Measurements from ENCODE around the gene YARS1. TPM values are rescaled to one million over a fixed set of nuclear protein-coding genes. Genes with fewer than 3 reads are reported as not detected.

YARS1 gene
- total and polyA plus RNA-seq, 2 of the 13 experiments (the other 11 are each of a cell fraction or from before 2014, with no cell fraction given), result 50.1 to 113 TPM

DNA sequence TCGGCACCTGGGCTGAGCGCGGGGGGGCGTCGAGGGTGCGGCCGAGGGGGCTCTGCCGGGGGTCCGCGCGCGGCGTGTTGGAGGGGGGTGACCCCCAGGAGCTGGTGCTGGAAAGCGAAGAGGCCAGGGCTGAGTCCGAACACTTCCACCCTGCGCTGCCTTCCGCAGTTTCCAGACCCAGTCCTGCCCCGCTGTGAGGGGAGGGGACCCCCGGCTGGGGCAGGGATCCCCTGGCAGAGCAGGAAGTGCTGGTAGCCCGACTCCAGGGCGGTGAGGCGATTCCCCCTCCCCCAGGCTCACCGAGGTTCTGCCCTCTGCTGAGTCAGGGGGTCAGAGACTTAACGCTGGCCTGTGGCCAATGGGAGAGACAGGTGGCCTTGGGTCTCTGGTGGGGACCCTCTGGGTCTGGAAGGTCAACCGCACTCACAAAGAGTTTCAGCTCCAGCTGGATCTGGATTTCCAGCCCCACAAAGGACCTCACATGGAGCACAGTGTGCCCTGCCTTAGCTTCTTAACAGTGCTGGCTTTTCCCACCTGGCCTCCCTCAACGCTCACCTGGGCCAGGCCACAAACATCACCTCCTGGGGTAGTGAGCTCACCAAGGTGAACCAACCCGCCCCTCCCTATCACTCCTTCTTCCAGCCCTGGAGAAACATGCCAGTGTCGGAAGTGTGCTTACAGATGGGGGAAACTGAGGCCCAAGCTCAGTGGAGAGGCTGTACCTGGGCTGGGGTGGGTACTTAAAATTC lies 74.8 kb downstream of the YARS1 start (continued):
- TF ChIP-seq BCL6 (CRISPR knock-in tag; IDR thresholded peaks at IDR 0.05), result peak; percentile 36; the same call in 1 of the 2 replicates
- TF ChIP-seq SALL1 (CRISPR knock-in tag; IDR thresholded peaks at IDR 0.05), result peak; percentile 10; the same call in 1 of the 2 replicates
- TF ChIP-seq NFE2L1 (CRISPR knock-in tag; IDR thresholded peaks at IDR 0.05; ENCODE audit: borderline replicate concordance), result no peak
- TF ChIP-seq, protein P1, sequence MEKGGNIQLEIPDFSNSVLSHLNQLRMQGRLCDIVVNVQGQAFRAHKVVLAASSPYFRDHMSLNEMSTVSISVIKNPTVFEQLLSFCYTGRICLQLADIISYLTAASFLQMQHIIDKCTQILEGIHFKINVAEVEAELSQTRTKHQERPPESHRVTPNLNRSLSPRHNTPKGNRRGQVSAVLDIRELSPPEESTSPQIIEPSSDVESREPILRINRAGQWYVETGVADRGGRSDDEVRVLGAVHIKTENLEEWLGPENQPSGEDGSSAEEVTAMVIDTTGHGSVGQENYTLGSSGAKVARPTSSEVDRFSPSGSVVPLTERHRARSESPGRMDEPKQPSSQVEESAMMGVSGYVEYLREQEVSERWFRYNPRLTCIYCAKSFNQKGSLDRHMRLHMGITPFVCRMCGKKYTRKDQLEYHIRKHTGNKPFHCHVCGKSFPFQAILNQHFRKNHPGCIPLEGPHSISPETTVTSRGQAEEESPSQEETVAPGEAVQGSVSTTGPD (CRISPR knock-in tag; IDR thresholded peaks at IDR 0.05), result no peak
- no peak for TF ChIP-seq ZNF607 (CRISPR knock-in tag; IDR thresholded peaks at IDR 0.05; ENCODE audit: borderline replicate concordance)
- peak; percentile 14; the same call in 1 of the 2 replicates for TF ChIP-seq RBFOX2 (IDR thresholded peaks at IDR 0.05; ENCODE audit: low read depth, low read length)
- no peak for TF ChIP-seq HNRNPK (IDR thresholded peaks at IDR 0.05; ENCODE audit: low read depth, low read length, poor library complexity, severe bottlenecking)
- 0 out of 2 replicates have a peak, but pooled peaks have one; percentile 32 for TF ChIP-seq PHF20 (CRISPR knock-in tag; IDR thresholded peaks at IDR 0.05)
- TF ChIP-seq ZNF441 (CRISPR knock-in tag; IDR thresholded peaks at IDR 0.05; ENCODE audit: borderline replicate concordance), result 0 out of 2 replicates have a peak, but pooled peaks have one; percentile 55
- TF ChIP-seq ZNF205 (CRISPR knock-in tag; IDR thresholded peaks at IDR 0.05), result no peak
- TF ChIP-seq ZBTB20 (CRISPR knock-in tag; IDR thresholded peaks at IDR 0.05; ENCODE audit: borderline replicate concordance, low read depth), result peak; percentile 50; the same call in 1 of the 2 replicates
- no peak for TF ChIP-seq SOX13 (IDR thresholded peaks at IDR 0.05)
- peak in 1 of 2 experiments; percentile 7; a peak in 1 of 4 replicates for TF ChIP-seq SOX13 (CRISPR knock-in tag; conservative IDR thresholded peaks at IDR 0.05 in 1 of 2, IDR thresholded peaks at IDR 0.05 in 1 of 2)
- TF ChIP-seq NBN (conservative IDR thresholded peaks at IDR 0.05), result no peak
- TF ChIP-seq, protein P2, sequence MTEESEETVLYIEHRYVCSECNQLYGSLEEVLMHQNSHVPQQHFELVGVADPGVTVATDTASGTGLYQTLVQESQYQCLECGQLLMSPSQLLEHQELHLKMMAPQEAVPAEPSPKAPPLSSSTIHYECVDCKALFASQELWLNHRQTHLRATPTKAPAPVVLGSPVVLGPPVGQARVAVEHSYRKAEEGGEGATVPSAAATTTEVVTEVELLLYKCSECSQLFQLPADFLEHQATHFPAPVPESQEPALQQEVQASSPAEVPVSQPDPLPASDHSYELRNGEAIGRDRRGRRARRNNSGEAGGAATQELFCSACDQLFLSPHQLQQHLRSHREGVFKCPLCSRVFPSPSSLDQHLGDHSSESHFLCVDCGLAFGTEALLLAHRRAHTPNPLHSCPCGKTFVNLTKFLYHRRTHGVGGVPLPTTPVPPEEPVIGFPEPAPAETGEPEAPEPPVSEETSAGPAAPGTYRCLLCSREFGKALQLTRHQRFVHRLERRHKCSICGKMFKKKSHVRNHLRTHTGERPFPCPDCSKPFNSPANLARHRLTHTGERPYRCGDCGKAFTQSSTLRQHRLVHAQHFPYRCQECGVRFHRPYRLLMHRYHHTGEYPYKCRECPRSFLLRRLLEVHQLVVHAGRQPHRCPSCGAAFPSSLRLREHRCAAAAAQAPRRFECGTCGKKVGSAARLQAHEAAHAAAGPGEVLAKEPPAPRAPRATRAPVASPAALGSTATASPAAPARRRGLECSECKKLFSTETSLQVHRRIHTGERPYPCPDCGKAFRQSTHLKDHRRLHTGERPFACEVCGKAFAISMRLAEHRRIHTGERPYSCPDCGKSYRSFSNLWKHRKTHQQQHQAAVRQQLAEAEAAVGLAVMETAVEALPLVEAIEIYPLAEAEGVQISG (CRISPR knock-in tag; IDR thresholded peaks at IDR 0.05), result no peak
- no peak for TF ChIP-seq ZNF160 (CRISPR knock-in tag; IDR thresholded peaks at IDR 0.05)
- no peak for TF ChIP-seq ATF7 (IDR thresholded peaks at IDR 0.05)
- 0 out of 2 replicates have a peak, but pooled peaks have one; percentile 25 for TF ChIP-seq ATF7 (CRISPR knock-in tag; IDR thresholded peaks at IDR 0.05)
- TF ChIP-seq, protein P3, sequence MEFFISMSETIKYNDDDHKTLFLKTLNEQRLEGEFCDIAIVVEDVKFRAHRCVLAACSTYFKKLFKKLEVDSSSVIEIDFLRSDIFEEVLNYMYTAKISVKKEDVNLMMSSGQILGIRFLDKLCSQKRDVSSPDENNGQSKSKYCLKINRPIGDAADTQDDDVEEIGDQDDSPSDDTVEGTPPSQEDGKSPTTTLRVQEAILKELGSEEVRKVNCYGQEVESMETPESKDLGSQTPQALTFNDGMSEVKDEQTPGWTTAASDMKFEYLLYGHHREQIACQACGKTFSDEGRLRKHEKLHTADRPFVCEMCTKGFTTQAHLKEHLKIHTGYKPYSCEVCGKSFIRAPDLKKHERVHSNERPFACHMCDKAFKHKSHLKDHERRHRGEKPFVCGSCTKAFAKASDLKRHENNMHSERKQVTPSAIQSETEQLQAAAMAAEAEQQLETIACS (CRISPR knock-in tag; IDR thresholded peaks at IDR 0.05), result no peak
- TF ChIP-seq NFYC (CRISPR knock-in tag; IDR thresholded peaks at IDR 0.05), result no peak

All from HepG2 (cell line).